HFF-Myc (cell line): ENCODE data around the gene CFAP97.
"Not testable (repeated sequence)": the region's sequence is repeated elsewhere in the genome, so short reads cannot be mapped to it uniquely, and the experiment has no call there.

Experiments
- DNase-seq: peaks from one replicate; pipeline ENCODE4 v3.0.0-alpha.2; 2011; ENCODE audit warnings: low read depth; ENCODE audit errors: extremely low read depth
- H3K4me3 ChIP-seq: replicated peaks from 2 replicates; pipeline ENCODE4 v1.5.1; 2011; ENCODE audit warnings: low read depth, mild to moderate bottlenecking, control low read depth, low read length
- TF ChIP-seq, protein P1 (sequence below): IDR thresholded peaks from 2 replicates; pipeline ENCODE4 v1.5.1; 2012; ENCODE audit warnings: mild to moderate bottlenecking, low read depth, low read length, control low read depth; ENCODE audit errors: missing control alignments

CFAP97 gene

DNA sequence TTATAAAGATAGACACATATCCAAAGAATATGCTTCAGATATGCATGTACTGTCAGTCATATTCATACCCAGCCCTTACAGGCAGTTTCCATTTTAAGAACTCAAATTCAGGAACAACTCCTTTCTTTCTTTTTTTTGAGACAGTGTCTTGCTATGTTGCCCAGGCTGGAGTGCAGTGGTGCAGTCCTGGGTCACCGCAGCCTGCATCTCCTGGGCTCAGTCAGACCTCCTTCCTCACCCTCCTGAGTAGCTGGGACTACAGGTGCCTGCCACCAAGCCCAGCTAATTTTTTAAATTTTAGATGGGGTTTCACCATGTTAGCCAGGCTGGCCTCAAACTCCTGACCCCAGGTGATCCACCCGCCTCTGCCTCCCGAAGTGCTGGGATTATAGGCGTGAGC, 40.1 kb upstream of the CFAP97 start:
- no peak overlapping the region for H3K4me3 ChIP-seq
- no peak for DNase-seq
- TF ChIP-seq, protein P1, sequence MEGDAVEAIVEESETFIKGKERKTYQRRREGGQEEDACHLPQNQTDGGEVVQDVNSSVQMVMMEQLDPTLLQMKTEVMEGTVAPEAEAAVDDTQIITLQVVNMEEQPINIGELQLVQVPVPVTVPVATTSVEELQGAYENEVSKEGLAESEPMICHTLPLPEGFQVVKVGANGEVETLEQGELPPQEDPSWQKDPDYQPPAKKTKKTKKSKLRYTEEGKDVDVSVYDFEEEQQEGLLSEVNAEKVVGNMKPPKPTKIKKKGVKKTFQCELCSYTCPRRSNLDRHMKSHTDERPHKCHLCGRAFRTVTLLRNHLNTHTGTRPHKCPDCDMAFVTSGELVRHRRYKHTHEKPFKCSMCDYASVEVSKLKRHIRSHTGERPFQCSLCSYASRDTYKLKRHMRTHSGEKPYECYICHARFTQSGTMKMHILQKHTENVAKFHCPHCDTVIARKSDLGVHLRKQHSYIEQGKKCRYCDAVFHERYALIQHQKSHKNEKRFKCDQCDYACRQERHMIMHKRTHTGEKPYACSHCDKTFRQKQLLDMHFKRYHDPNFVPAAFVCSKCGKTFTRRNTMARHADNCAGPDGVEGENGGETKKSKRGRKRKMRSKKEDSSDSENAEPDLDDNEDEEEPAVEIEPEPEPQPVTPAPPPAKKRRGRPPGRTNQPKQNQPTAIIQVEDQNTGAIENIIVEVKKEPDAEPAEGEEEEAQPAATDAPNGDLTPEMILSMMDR: no peak

DNA sequence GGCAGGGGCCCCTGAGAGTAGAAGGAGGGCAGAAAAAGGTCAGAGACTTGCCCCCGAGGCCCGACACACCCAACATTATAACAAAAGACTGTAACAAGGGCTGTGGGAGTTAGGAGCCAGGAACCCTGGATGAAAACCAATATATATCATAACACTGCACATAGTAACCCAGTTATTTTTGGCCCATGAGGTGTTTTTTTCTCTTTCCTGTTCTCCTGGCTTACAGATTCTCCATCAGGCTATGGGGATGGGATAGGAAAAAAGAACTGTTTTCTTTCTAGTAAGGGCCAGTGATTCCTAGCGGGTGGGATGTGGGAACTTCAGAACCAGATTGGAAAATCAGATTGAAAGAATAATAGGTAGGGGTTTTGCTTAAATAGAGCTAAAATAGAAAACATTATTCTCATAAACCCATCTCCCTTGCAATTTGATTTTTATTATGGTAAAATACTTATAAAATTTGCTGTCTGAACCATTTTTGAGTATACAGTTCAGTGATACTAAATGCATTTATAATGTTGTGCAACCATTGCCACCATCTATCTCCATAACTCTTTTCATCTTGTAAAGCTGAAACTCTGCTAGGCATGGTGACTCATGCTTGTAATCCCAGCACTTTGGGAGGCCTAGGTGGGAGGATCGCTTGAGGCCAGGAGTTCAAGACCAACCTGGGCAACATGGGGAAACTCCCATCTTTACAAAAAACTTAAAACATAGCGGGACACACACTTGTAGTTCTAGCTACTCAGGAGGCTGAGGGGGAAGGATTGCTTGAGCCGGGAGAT, 39.1 kb upstream of the CFAP97 start:
- no peak for DNase-seq
- no peak overlapping the region for H3K4me3 ChIP-seq
- TF ChIP-seq, protein P1: no peak

- DNase-seq, H3K4me3 ChIP-seq: not testable (repeated sequence)
These were observed 36.7 kb upstream of the CFAP97 start for GRCh38 chr4:185240486-185240885.

DNA sequence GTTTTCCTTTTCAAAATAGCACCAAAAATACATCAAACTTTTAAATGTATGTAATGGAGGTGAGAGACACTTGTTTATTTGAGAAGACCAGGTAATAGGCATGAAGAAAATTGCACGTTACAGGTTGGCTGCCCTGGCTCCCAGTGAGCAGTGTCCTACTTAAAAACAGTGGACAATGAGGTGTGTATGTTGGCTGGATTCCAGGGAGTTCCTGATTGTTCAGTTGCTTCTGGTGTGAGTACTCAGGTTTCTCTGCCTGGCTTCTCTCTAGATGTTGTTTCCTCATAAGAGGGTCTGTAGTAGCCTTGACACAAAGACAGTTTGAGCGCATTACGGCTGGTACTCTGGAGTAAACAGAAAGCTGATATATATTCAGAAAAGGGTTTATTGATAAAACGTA, 35.0 kb upstream of the CFAP97 start:
- TF ChIP-seq, protein P1: no peak
- H3K4me3 ChIP-seq: no peak overlapping the region
- DNase-seq: no peak

DNA sequence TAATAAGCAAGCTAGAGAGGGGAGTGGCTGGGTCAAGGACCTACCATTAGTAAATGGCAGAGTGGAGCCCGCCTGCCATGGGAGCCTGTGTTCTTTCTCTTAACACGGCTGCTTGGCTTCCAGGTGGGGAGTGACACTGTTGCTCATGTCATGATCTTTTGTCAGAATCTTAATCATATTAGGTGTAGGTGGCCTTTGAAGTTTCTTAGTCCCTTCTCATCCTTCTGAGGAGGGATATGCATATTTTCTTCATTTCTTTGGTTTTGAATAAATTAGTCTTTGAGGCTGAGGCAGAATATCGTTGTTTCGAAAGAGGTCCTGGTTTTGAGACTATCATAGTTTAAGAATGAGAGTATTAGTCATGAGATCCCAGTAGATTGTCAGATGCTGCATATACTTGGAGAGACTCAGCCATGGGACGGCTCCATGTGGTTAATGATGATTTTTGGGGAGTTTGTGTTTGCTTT, 34.4 kb upstream of the CFAP97 start:
- TF ChIP-seq, protein P1: no peak
- H3K4me3 ChIP-seq: no peak overlapping the region
- no peak for DNase-seq

GRCh38 chr4:185237175-185237574, 33.4 kb upstream of the CFAP97 start:
- DNase-seq: no peak
- TF ChIP-seq, protein P1: no peak
- no peak overlapping the region for H3K4me3 ChIP-seq

DNA sequence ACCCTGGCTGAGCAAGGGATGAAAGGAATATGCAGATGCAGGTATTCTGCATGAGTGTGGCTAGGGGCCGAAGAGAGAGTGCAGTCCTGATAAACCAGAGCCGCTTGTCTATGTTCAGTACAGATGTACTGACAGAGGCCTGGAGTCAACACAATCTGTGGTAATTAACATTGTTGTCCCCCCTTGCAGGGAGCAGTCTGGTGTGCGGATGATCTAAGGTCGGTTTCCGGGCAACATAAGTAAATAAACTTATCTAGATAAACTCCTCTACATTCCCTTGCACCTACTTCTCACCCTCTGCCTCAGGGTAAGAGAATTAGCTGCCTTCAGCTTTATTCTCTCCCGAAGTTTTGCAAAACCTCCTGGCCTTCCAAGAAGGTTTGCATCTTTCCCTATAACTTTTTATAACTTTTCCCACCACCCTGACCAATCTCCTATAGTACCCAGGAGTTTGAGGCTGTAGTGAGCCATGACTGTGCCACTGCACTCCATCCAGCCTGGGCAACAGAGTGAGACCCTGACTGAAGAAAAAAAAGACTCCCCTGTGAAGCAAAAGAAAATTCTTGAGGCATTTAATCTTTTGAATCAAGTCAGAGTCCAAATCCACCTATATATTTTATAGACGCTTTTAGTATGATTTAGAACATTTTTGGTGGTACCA, 32.2 kb upstream of the CFAP97 start:
- DNase-seq: no peak

More for the DNA sequence above, 32.2 kb upstream of the CFAP97 start:
- TF ChIP-seq, protein P1: no peak
- H3K4me3 ChIP-seq: no peak overlapping the region
